SK-N-SH (cell line): Measurements from ENCODE around the gene MUTYH.

Experiments used
- CHD2 ChIP-seq: fragments of 150-350 bp; IDR thresholded peaks from 2 replicates; pipeline ENCODE4 v1.6.1; 2018; ENCODE audit warnings: low read length; ENCODE audit not compliant: partially characterized antibody
- EP300 ChIP-seq, 2 experiments: IDR thresholded peaks; 2 replicates each; pipeline versions ENCODE4 v1.4.0 to v1.6.1; 2012; ENCODE audit warnings: borderline replicate concordance in 1 of 2, low read depth in 1 of 2, low read length in 1 of 2
- GABPA ChIP-seq: IDR thresholded peaks from 2 replicates; pipeline ENCODE4 v1.4.0; 2012; ENCODE audit warnings: low read depth, mild to moderate bottlenecking
- JUND ChIP-seq: IDR thresholded peaks from 2 replicates; pipeline ENCODE4 v1.4.0; 2012
- POLR2AphosphoS5 ChIP-seq: IDR thresholded peaks from 2 replicates; pipeline ENCODE4 v1.6.1; 2012; ENCODE audit warnings: low read depth, low read length
- RAD21 ChIP-seq: IDR thresholded peaks from 2 replicates; pipeline ENCODE4 v1.6.1; 2012; ENCODE audit warnings: mild to moderate bottlenecking, low read length
- TAF1 ChIP-seq: IDR thresholded peaks from 2 replicates; pipeline ENCODE4 v1.6.1; 2012; ENCODE audit warnings: low read depth, mild to moderate bottlenecking, low read length, moderate library complexity, borderline replicate concordance
- TF ChIP-seq, protein P1 (sequence below): fragments of 200-600 bp; sonication (generic); IDR thresholded peaks from 2 replicates; pipeline ENCODE4 v1.6.1; 2017; ENCODE audit warnings: antibody characterized with exemption, mild to moderate bottlenecking, moderate library complexity
- TF ChIP-seq, protein P2 (sequence below): IDR thresholded peaks from 2 replicates; pipeline ENCODE4 v1.4.0; 2012; ENCODE audit warnings: low read depth
- TF ChIP-seq, protein P3 (sequence below): fragments of 150-350 bp; IDR thresholded peaks from 2 replicates; pipeline ENCODE4 v1.6.1; 2017; ENCODE audit warnings: antibody characterized with exemption, low read length, low read depth, borderline replicate concordance

DNA sequence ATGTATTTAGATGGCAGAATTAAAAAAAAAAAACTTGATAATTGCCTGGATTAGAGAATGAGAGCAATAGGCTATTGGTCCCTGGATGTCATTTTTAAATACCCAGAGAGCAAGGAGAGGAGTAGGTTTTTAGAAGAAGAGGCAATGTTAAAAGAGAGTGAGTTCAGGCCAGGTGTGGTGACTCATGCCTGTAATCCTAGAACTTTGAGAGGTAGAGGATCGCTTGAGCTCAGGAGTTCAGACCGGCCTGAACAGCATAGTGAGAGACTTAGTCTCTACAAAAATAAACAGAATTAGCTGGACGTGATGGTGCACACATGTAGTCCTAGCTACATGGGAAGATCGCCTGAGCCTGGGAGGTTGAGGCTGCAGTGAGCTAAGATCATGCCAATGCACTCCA, 15.9 kb upstream of the MUTYH start:
- TF ChIP-seq, protein P1, sequence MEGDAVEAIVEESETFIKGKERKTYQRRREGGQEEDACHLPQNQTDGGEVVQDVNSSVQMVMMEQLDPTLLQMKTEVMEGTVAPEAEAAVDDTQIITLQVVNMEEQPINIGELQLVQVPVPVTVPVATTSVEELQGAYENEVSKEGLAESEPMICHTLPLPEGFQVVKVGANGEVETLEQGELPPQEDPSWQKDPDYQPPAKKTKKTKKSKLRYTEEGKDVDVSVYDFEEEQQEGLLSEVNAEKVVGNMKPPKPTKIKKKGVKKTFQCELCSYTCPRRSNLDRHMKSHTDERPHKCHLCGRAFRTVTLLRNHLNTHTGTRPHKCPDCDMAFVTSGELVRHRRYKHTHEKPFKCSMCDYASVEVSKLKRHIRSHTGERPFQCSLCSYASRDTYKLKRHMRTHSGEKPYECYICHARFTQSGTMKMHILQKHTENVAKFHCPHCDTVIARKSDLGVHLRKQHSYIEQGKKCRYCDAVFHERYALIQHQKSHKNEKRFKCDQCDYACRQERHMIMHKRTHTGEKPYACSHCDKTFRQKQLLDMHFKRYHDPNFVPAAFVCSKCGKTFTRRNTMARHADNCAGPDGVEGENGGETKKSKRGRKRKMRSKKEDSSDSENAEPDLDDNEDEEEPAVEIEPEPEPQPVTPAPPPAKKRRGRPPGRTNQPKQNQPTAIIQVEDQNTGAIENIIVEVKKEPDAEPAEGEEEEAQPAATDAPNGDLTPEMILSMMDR = no peak
- TF ChIP-seq TAF1 (no peak), EP300 (IDR thresholded peaks at IDR 0.05; ENCODE audit: borderline replicate concordance in 1 of 2, low read depth in 1 of 2, low read length in 1 of 2) (no peak), JUND (no peak), RAD21 (no peak), GABPA (no peak), POLR2AphosphoS5 (no peak), CHD2 (no peak)
- TF ChIP-seq, protein P2, sequence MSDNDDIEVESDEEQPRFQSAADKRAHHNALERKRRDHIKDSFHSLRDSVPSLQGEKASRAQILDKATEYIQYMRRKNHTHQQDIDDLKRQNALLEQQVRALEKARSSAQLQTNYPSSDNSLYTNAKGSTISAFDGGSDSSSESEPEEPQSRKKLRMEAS = no peak
- TF ChIP-seq, protein P3, sequence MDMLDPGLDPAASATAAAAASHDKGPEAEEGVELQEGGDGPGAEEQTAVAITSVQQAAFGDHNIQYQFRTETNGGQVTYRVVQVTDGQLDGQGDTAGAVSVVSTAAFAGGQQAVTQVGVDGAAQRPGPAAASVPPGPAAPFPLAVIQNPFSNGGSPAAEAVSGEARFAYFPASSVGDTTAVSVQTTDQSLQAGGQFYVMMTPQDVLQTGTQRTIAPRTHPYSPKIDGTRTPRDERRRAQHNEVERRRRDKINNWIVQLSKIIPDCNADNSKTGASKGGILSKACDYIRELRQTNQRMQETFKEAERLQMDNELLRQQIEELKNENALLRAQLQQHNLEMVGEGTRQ = no peak
